GM23338 (cell line): Measurements from ENCODE around the gene CARMIL1. TPM values are rescaled to one million over a fixed set of nuclear protein-coding genes. Genes with fewer than 3 reads are reported as not detected.
A peak's percentile ranks its signal among the peaks of the same experiment; 100 is the strongest.

ENCODE experiments used
- ATAC-seq: fragments of 200-7000 bp; cut with Tn5 transposase; 3 replicates; pipeline ENCODE4 v1.9.1; 2020
- DNase-seq: peaks from one replicate; pipeline ENCODE4 v3.0.0-alpha.2; 2015; ENCODE audit warnings: low spot score
- H2AFZ ChIP-seq: fragments of 200-600 bp; sonication (generic); 2 replicates; pipeline ENCODE4 v1.8.0; 2016; ENCODE audit warnings: antibody characterized with exemption, mild to moderate bottlenecking, moderate library complexity
- H3F3A ChIP-seq: fragments of 200-600 bp; sonication (generic); replicated peaks from 2 replicates; pipeline ENCODE4 v1.8.0; 2017; ENCODE audit warnings: antibody characterized with exemption, mixed run types, low read depth
- H3K27ac ChIP-seq: fragments of 200-600 bp; sonication (generic); 2 replicates; pipeline ENCODE4 v1.6.1; 2016; ENCODE audit warnings: low read depth
- H3K27me3 ChIP-seq: fragments of 200-600 bp; sonication (generic); 2 replicates; pipeline ENCODE4 v1.8.0; 2016; ENCODE audit warnings: mild to moderate bottlenecking, mixed run types, moderate library complexity; ENCODE audit not compliant: insufficient read depth
- H3K36me3 ChIP-seq: fragments of 200-600 bp; sonication (generic); 2 replicates; pipeline ENCODE4 v1.8.0; 2016; ENCODE audit warnings: mild to moderate bottlenecking; ENCODE audit not compliant: insufficient read depth
- H3K4me1 ChIP-seq: fragments of 200-600 bp; sonication (generic); 2 replicates; pipeline ENCODE4 v1.8.0; 2016; ENCODE audit warnings: mild to moderate bottlenecking, moderate library complexity; ENCODE audit not compliant: insufficient read depth
- H3K4me2 ChIP-seq: fragments of 200-600 bp; sonication (generic); 2 replicates; pipeline ENCODE4 v1.7.1; 2017; ENCODE audit warnings: mixed run types
- H3K4me3 ChIP-seq: fragments of 200-600 bp; sonication (generic); 2 replicates; pipeline ENCODE4 v1.6.1; 2016; ENCODE audit warnings: mixed run types
- H3K79me2 ChIP-seq: fragments of 200-600 bp; sonication (generic); replicated peaks from 2 replicates; pipeline ENCODE4 v1.8.0; 2017; ENCODE audit warnings: mild to moderate bottlenecking; ENCODE audit not compliant: insufficient read depth
- H3K9me2 ChIP-seq: fragments of 200-600 bp; sonication (generic); 2 replicates; pipeline ENCODE4 v1.8.0; 2017; ENCODE audit not compliant: insufficient read depth
- H4K20me1 ChIP-seq: fragments of 200-600 bp; sonication (generic); replicated peaks from 2 replicates; pipeline ENCODE4 v1.8.0; 2017; ENCODE audit warnings: mild to moderate bottlenecking; ENCODE audit not compliant: insufficient read depth
- H3K27ac Mint-ChIP-seq: 2 replicates; pipeline ENCODE4 v1.8.0; 2020; ENCODE audit warnings: inconsistent platforms, mild to moderate bottlenecking, moderate library complexity, mixed read lengths
- H3K27me3 Mint-ChIP-seq: 3 replicates; pipeline ENCODE4 v1.8.0; 2022; ENCODE audit warnings: low read depth, mild to moderate bottlenecking, moderate library complexity, mixed read lengths, inconsistent platforms; ENCODE audit not compliant: insufficient read depth, poor library complexity
- H3K36me3 Mint-ChIP-seq: 3 replicates; pipeline ENCODE4 v1.8.0; 2021; ENCODE audit warnings: low read depth, mild to moderate bottlenecking, inconsistent platforms, moderate library complexity, mixed read lengths
- H3K4me1 Mint-ChIP-seq: 3 replicates; pipeline ENCODE4 v1.8.0; 2020; ENCODE audit warnings: mild to moderate bottlenecking, inconsistent platforms, mixed read lengths
- H3K4me3 Mint-ChIP-seq: 3 replicates; pipeline ENCODE4 v1.8.0; 2021; ENCODE audit warnings: moderate library complexity, mild to moderate bottlenecking, inconsistent platforms, mixed read lengths
- H3K9me3 Mint-ChIP-seq: 3 replicates; pipeline ENCODE4 v1.8.0; 2020; ENCODE audit warnings: moderate library complexity, mild to moderate bottlenecking, inconsistent platforms, mixed read lengths
- CREB1 ChIP-seq: fragments of 250-450 bp; sonication (Bioruptor Pico); IDR thresholded peaks from 2 replicates; pipeline ENCODE4 v1.5.0; 2020; ENCODE audit warnings: low read depth, mild to moderate bottlenecking, moderate library complexity
- CTCF ChIP-seq, 2 experiments: fragments of 200-600 bp in 1 of 2; sonication (generic) in 1 of 2; conservative IDR thresholded peaks; 2 replicates each; pipeline versions ENCODE4 v1.5.1 to v1.6.1; 2016 to 2017; ENCODE audit warnings: antibody characterized with exemption in 2 of 2, low read depth in 2 of 2, mild to moderate bottlenecking in 2 of 2, moderate library complexity in 1 of 2
- ETS1 ChIP-seq: IDR thresholded peaks from 2 replicates; pipeline ENCODE4 v1.6.1; 2016; ENCODE audit warnings: antibody characterized with exemption
- EZH2 ChIP-seq: fragments of 200-600 bp; sonication (generic); IDR thresholded peaks from one replicate; pipeline ENCODE4 v1.8.0; 2017; ENCODE audit warnings: antibody characterized with exemption, mild to moderate bottlenecking, low read depth; ENCODE audit not compliant: unreplicated experiment
- EZH2phosphoT487 ChIP-seq: fragments of 200-600 bp; sonication (generic); IDR thresholded peaks from one replicate; pipeline ENCODE4 v1.8.1; 2018; ENCODE audit warnings: antibody characterized with exemption; ENCODE audit not compliant: unreplicated experiment
- JUNB ChIP-seq: IDR thresholded peaks from one replicate; pipeline ENCODE4 v1.6.1; 2016; ENCODE audit warnings: antibody characterized with exemption; ENCODE audit not compliant: unreplicated experiment
- NANOG ChIP-seq: IDR thresholded peaks from 2 replicates; pipeline ENCODE4 v1.6.1; 2016; ENCODE audit warnings: antibody characterized with exemption, borderline replicate concordance
- POLR2AphosphoS5 ChIP-seq: IDR thresholded peaks from 2 replicates; pipeline ENCODE4 v1.6.1; 2016; ENCODE audit warnings: antibody characterized with exemption, low read depth
- REST ChIP-seq: IDR thresholded peaks from one replicate; pipeline ENCODE4 v1.6.1; 2018; ENCODE audit warnings: antibody characterized with exemption; ENCODE audit not compliant: unreplicated experiment
- STAT1 ChIP-seq: IDR thresholded peaks from one replicate; pipeline ENCODE4 v1.6.1; 2016; ENCODE audit warnings: antibody characterized with exemption; ENCODE audit not compliant: unreplicated experiment
- ZNF114 ChIP-seq: fragments of 250-450 bp; sonication (Bioruptor Pico); IDR thresholded peaks from 2 replicates; pipeline ENCODE4 v1.5.0; 2020; ENCODE audit warnings: mild to moderate bottlenecking, moderate library complexity
- ZNF331 ChIP-seq: fragments of 250-450 bp; sonication (Bioruptor Pico); IDR thresholded peaks from 2 replicates; pipeline ENCODE4 v1.5.0; 2020; ENCODE audit warnings: low read depth, mild to moderate bottlenecking, moderate library complexity
- ZNF462 ChIP-seq: fragments of 250-450 bp; sonication (Bioruptor Pico); IDR thresholded peaks from 2 replicates; pipeline ENCODE4 v1.5.0; 2020; ENCODE audit warnings: mild to moderate bottlenecking, moderate library complexity
- polyA plus RNA-seq: library from polyadenylated mRNA; unstranded; fragments of >200 nt; fragmentation: Nextera tagmentation; extraction: Ambion mirVana; gene quantifications from 2 replicates; pipeline ENCODE4 v1.2.1, GENCODE V29; 2016
- total RNA-seq: library from RNA; depleted of rRNA; stranded (reverse); fragments of >200 nt; shearing (Covaris generic); gene quantifications from 2 replicates; pipeline ENCODE4 v1.2.3, GENCODE V29; 2014

Gene CARMIL1
- total and polyA plus RNA-seq, 2 experiments from 2014 or later, result 43.2 to 66.9 TPM

GRCh38 chr6:25462235-25462897 is 183.2 kb downstream of the CARMIL1 start:
- no peaks in the 10 kb centered on the region for H3F3A ChIP-seq
- H3K27ac ChIP-seq, result peak overlapping the region; percentile 51; the same call in 1 of the 2 replicates
- no peaks in the 10 kb centered on the region for H4K20me1 ChIP-seq
- H3K4me3 ChIP-seq, result peak overlapping the region; percentile 14; the same call in 1 of the 2 replicates
- no peaks in the 10 kb centered on the region for H3K79me2 ChIP-seq
- peaks cover 28% of the 10 kb centered on the region for H3K4me1 ChIP-seq
- peak overlapping the region; percentile 60 for H3K4me2 ChIP-seq
- peak overlapping the region; percentile 54 for H3K4me3 Mint-ChIP-seq
- H3K36me3 ChIP-seq, result no peaks in the 10 kb centered on the region
- DNase-seq (peak; percentile 60), ATAC-seq (peak; percentile 70)
- H3K9me2 ChIP-seq, result no peaks in the 10 kb centered on the region
- no peak overlapping the region for H2AFZ ChIP-seq
- H3K27me3 ChIP-seq, result no peaks in the 10 kb centered on the region
- peaks cover 1% of the 10 kb centered on the region for H3K27me3 Mint-ChIP-seq
- peak overlapping the region; percentile 53 for H3K27ac Mint-ChIP-seq
- H3K9me3 Mint-ChIP-seq, result no peaks in the 10 kb centered on the region; the same call in 2 of the 3 replicates
- H3K4me1 Mint-ChIP-seq, result peaks cover 41% of the 10 kb centered on the region
- no peaks in the 10 kb centered on the region for H3K36me3 Mint-ChIP-seq
- no peak for TF ChIP-seq ZNF462 (CRISPR knock-in tag)
- TF ChIP-seq POLR2AphosphoS5, result no peak
- no peak for TF ChIP-seq JUNB
- TF ChIP-seq NANOG, result no peak
- no peak for TF ChIP-seq EZH2
- no peak for TF ChIP-seq CREB1
- TF ChIP-seq ZNF331 (CRISPR knock-in tag), result no peak
- no peak for TF ChIP-seq ETS1
- no peak for TF ChIP-seq EZH2phosphoT487
- no peak for TF ChIP-seq ZNF114
- no peak for TF ChIP-seq CTCF (conservative IDR thresholded peaks at IDR 0.05; ENCODE audit: low read depth in 2 of 2)
- no peak for TF ChIP-seq REST
- no peak for TF ChIP-seq STAT1
